CD14-positive monocyte (primary cell): ENCODE measurements around the gene SAMD14. TPM values are rescaled to one million over a fixed set of nuclear protein-coding genes. Genes with fewer than 3 reads are reported as not detected.

Source experiments
- DNase-seq, 3 donors: peaks; one replicate each; pipeline ENCODE4 v3.0.0-alpha.2; 2011 to 2022
- H2AFZ ChIP-seq: 2 replicates; pipeline ENCODE4 v1.6.0; 2012; ENCODE audit warnings: mild to moderate bottlenecking, low read depth, low read length, inconsistent platforms; ENCODE audit not compliant: insufficient read depth, poor library complexity, severe bottlenecking
- H3K27ac ChIP-seq, 2 donors: 1 replicate in 1 of 2; 2 replicates in 1 of 2; pipeline ENCODE4 v1.5.1; 2012 to 2013; ENCODE audit warnings: low read length in 2 of 2, control low read depth in 1 of 2, inconsistent platforms in 1 of 2, low read depth in 1 of 2, mild to moderate bottlenecking in 1 of 2
- H3K27me3 ChIP-seq, 2 donors: one replicate each; pipeline versions ENCODE4 v1.6.0 to v1.6.1; 2011 to 2013; ENCODE audit warnings: low read length in 2 of 2; ENCODE audit not compliant: control insufficient read depth in 2 of 2, insufficient read depth in 2 of 2
- H3K36me3 ChIP-seq, 2 donors: replicated peaks in 1 of 2; 1 replicate in 1 of 2; 2 replicates in 1 of 2; pipeline versions ENCODE4 v1.5.1 to v1.6.1; 2012 to 2013; ENCODE audit warnings: low read length in 2 of 2, control low read depth in 1 of 2, inconsistent platforms in 1 of 2, mild to moderate bottlenecking in 1 of 2; ENCODE audit not compliant: insufficient read depth in 2 of 2, control insufficient read depth in 1 of 2
- H3K4me1 ChIP-seq, 2 donors: 1 replicate in 1 of 2; 2 replicates in 1 of 2; pipeline versions ENCODE4 v1.5.1 to v1.6.1; 2012 to 2013; ENCODE audit warnings: low read length in 2 of 2, control low read depth in 1 of 2, inconsistent platforms in 1 of 2, mild to moderate bottlenecking in 1 of 2, moderate library complexity in 1 of 2; ENCODE audit not compliant: insufficient read depth in 2 of 2, control insufficient read depth in 1 of 2
- H3K4me2 ChIP-seq: replicated peaks from 2 replicates; pipeline ENCODE3; 2012; ENCODE audit warnings: low read length, moderate library complexity, mild to moderate bottlenecking; ENCODE audit not compliant: poor library complexity, severe bottlenecking; ENCODE audit errors: extremely low read depth
- H3K4me3 ChIP-seq, 3 experiments: fragments of 200-600 bp in 1 of 3; sonication (generic) in 1 of 3; replicated peaks in 1 of 3; 1 replicate in 2 of 3; 2 replicates in 1 of 3; pipeline ENCODE4 v1.5.1; 2011 to 2013; ENCODE audit warnings: low read length in 3 of 3, mild to moderate bottlenecking in 3 of 3, control low read depth in 2 of 3, low read depth in 2 of 3, inconsistent platforms in 1 of 3, moderate library complexity in 1 of 3
- H3K79me2 ChIP-seq: 2 replicates; pipeline ENCODE4 v1.6.0; 2012; ENCODE audit warnings: mild to moderate bottlenecking, control low read depth, inconsistent platforms, low read length, moderate library complexity; ENCODE audit not compliant: insufficient read depth
- H3K9ac ChIP-seq: 2 replicates; pipeline ENCODE4 v1.6.0; 2017; ENCODE audit warnings: low read length, mild to moderate bottlenecking; ENCODE audit not compliant: insufficient read depth, poor library complexity, severe bottlenecking
- H3K9me3 ChIP-seq, 2 donors: replicated peaks in 1 of 2; 1 replicate in 1 of 2; 2 replicates in 1 of 2; pipeline versions ENCODE4 v1.5.1 to v1.6.1; 2012 to 2013; ENCODE audit warnings: low read length in 2 of 2, control low read depth in 1 of 2; ENCODE audit not compliant: control insufficient read depth in 1 of 2, insufficient read depth in 1 of 2
- H4K20me1 ChIP-seq: 2 replicates; pipeline ENCODE4 v1.6.0; 2012; ENCODE audit warnings: mild to moderate bottlenecking, low read length, control low read depth, moderate library complexity; ENCODE audit not compliant: insufficient read depth
- H3K27ac Mint-ChIP-seq, 7 donors: one replicate each; pipeline ENCODE4 v1.8.0; 2020; ENCODE audit warnings: mild to moderate bottlenecking in 7 of 7, mixed read lengths in 7 of 7, moderate library complexity in 6 of 7, inconsistent platforms in 2 of 7
- H3K27me3 Mint-ChIP-seq, 3 donors: one replicate each; pipeline ENCODE4 v1.8.0; 2021 to 2022; ENCODE audit warnings: low read depth in 3 of 3, mild to moderate bottlenecking in 3 of 3, mixed read lengths in 3 of 3, moderate library complexity in 3 of 3, inconsistent platforms in 1 of 3
- H3K36me3 Mint-ChIP-seq, 2 donors: one replicate each; pipeline ENCODE4 v1.8.0; 2020; ENCODE audit warnings: mixed read lengths in 2 of 2, inconsistent platforms in 1 of 2, mild to moderate bottlenecking in 1 of 2
- H3K4me1 Mint-ChIP-seq: one replicate; pipeline ENCODE4 v1.8.0; 2020; ENCODE audit warnings: mild to moderate bottlenecking, mixed read lengths
- H3K4me3 Mint-ChIP-seq, 2 donors: one replicate each; pipeline ENCODE4 v1.8.0; 2020; ENCODE audit warnings: mild to moderate bottlenecking in 2 of 2, mixed read lengths in 2 of 2, moderate library complexity in 1 of 2
- H3K9me3 Mint-ChIP-seq, 7 donors: one replicate each; pipeline ENCODE4 v1.8.0; 2020 to 2022; ENCODE audit warnings: mixed read lengths in 7 of 7, mild to moderate bottlenecking in 6 of 7, moderate library complexity in 6 of 7, inconsistent platforms in 2 of 7
- CTCF ChIP-seq: fragments of 200-600 bp; IDR thresholded peaks from one replicate; pipeline ENCODE4 v1.8.0; 2022; ENCODE audit warnings: antibody characterized with exemption, mild to moderate bottlenecking
- WGBS: methylation state at CpG from one replicate; pipeline ENCODE4 v1.1.5; 2013; ENCODE audit warnings: missing lambda C conversion rate; ENCODE audit not compliant: insufficient coverage; 5-methylcytosine and 5-hydroxymethylcytosine counted together
- intact Hi-C, 2 donors: fragments of 100-400 bp; cut with micrococcal nuclease; formaldehyde crosslinking; loops; one replicate each; pipeline versions ENCODE4 v1.15.0 to v1.15.1; 2023
- polyA plus RNA-seq, 3 donors: library from polyadenylated mRNA; depleted of rRNA in 1 of 3; unstranded in 2 of 3; stranded (reverse) in 1 of 3; fragments of 300-500 nt in 2 of 3; fragments of >200 nt in 1 of 3; fragmentation: Illumina TruSeq in 2 of 3; gene quantifications; 1 replicate in 2 of 3; 2 replicates in 1 of 3; pipeline ENCODE4 v1.2.3, GENCODE V29; 2012 to 2021

Gene SAMD14
- polyA plus RNA-seq, 3 donors = 0.09 TPM; not detected in 2

- no peaks in the 10 kb centered on the region for H4K20me1 ChIP-seq
- H3K27me3 Mint-ChIP-seq = peaks cover 7 to 27% (median 12%) of the 10 kb centered on the region in 3 donors
- peaks cover 4% of the 10 kb centered on the region in 2 donors for H3K4me1 ChIP-seq
- H3K36me3 ChIP-seq = no peaks in the 10 kb centered on the region
- H2AFZ ChIP-seq = peak overlapping the region; percentile 59
- 76% methylated on average over 2 of the region's 3 CpGs for WGBS
- H3K27ac ChIP-seq = no peak overlapping the region
- H3K9ac ChIP-seq = no peak overlapping the region
- H3K9me3 Mint-ChIP-seq = no peaks in the 10 kb centered on the region
- no peak overlapping the region for H3K4me3 ChIP-seq
- no peak for TF ChIP-seq CTCF
- peaks cover 10% of the 10 kb centered on the region for H3K4me1 Mint-ChIP-seq
- no peak for DNase-seq
- no peaks in the 10 kb centered on the region for H3K36me3 Mint-ChIP-seq
- no peak overlapping the region for H3K4me2 ChIP-seq
- no peaks in the 10 kb centered on the region for H3K79me2 ChIP-seq
- H3K27me3 ChIP-seq = no peaks in the 10 kb centered on the region
- H3K9me3 ChIP-seq = no peaks in the 10 kb centered on the region
- intact Hi-C loops = no loop called here
- H3K27ac Mint-ChIP-seq = no peak overlapping the region
- H3K4me3 Mint-ChIP-seq = no peak overlapping the region
Observed at GRCh38 chr17:50065056-50065455, 64.9 kb downstream of the SAMD14 start.

GRCh38 chr17:50064253-50065001 is 65.5 kb downstream of the SAMD14 start:
- H3K27ac Mint-ChIP-seq = peak overlapping the region in 1 of 7 donors; percentile 7
- intact Hi-C loops = no loop called here
- H2AFZ ChIP-seq = peak overlapping the region; percentile 59

More at GRCh38 chr17:50064253-50065001, 65.5 kb downstream of the SAMD14 start:
- H3K4me1 Mint-ChIP-seq = peaks cover 10% of the 10 kb centered on the region
- no peak overlapping the region for H3K4me3 ChIP-seq
- no peaks in the 10 kb centered on the region for H3K9me3 Mint-ChIP-seq
- H3K27me3 ChIP-seq = no peaks in the 10 kb centered on the region
- H3K9ac ChIP-seq = no peak overlapping the region
- DNase-seq = peak; percentile 4 to 50 (median 13)
- H3K27ac ChIP-seq = no peak overlapping the region
- H4K20me1 ChIP-seq = no peaks in the 10 kb centered on the region
- 39% methylated on average over 14 of the region's 20 CpGs for WGBS
- no peaks in the 10 kb centered on the region for H3K36me3 Mint-ChIP-seq
- no peaks in the 10 kb centered on the region for H3K79me2 ChIP-seq
- H3K27me3 Mint-ChIP-seq = peaks cover 7 to 25% (median 12%) of the 10 kb centered on the region in 3 donors
- H3K4me3 Mint-ChIP-seq = peak overlapping the region in 1 of 2 donors; percentile 14
- peaks cover 4% of the 10 kb centered on the region in 2 donors for H3K4me1 ChIP-seq
- H3K9me3 ChIP-seq = no peaks in the 10 kb centered on the region
- H3K36me3 ChIP-seq = no peaks in the 10 kb centered on the region
- no peak overlapping the region for H3K4me2 ChIP-seq
- no peak for TF ChIP-seq CTCF
